HEK293 (cell line): Measurements from ENCODE around the gene TNFRSF11A.

ENCODE experiments used
- CTCF ChIA-PET: fragments of 350-600 bp; formaldehyde crosslinking; extraction: SDS; loops from one replicate; lab custom pipeline; 2021; ENCODE audit warnings: antibody characterized with exemption; lab: Yijun Ruan, JAX
- POLR2A ChIA-PET: fragments of 300-600 bp; formaldehyde crosslinking; extraction: SDS; loops from one replicate; lab custom pipeline; 2020; ENCODE audit warnings: antibody characterized with exemption, inconsistent platforms; lab: Yijun Ruan, JAX
- H3K27ac ChIP-seq: fragments of 200-500 bp; sonication (Bioruptor generic); 2 replicates; pipeline ENCODE4 v1.5.1; 2014; ENCODE audit warnings: low read depth, low read length, control low read depth, inconsistent platforms; ENCODE audit errors: extremely low read depth
- H3K36me3 ChIP-seq, 2 experiments: fragments of 200-500 bp in 1 of 2; sonication (Bioruptor generic) in 1 of 2; 1 replicate in 1 of 2; 2 replicates in 1 of 2; pipeline ENCODE4 v1.5.1; 2014 to 2017; ENCODE audit warnings: inconsistent platforms in 2 of 2, low read length in 2 of 2; ENCODE audit not compliant: control insufficient read depth in 2 of 2, insufficient read depth in 1 of 2
- H3K4me1 ChIP-seq: fragments of 200-500 bp; sonication (Bioruptor generic); 2 replicates; pipeline ENCODE4 v1.5.1; 2014; ENCODE audit warnings: mild to moderate bottlenecking, low read length, inconsistent platforms; ENCODE audit not compliant: control insufficient read depth, insufficient read depth
- H3K4me3 ChIP-seq: 2 replicates; pipeline ENCODE4 v1.5.1; 2011; ENCODE audit warnings: low read depth, mild to moderate bottlenecking, control low read depth, low read length, moderate library complexity
- H3K9me3 ChIP-seq: fragments of 200-500 bp; sonication (Bioruptor generic); 2 replicates; pipeline ENCODE4 v1.5.1; 2014; ENCODE audit warnings: low read depth, low read length, inconsistent platforms; ENCODE audit not compliant: control insufficient read depth, insufficient read depth
- RBAK ChIP-seq: fragments of 450-650 bp; formaldehyde crosslinking; IDR thresholded peaks from 2 replicates; pipeline ENCODE4 v1.5.1; 2016; ENCODE audit warnings: missing biosample characterization, missing genetic modification characterization
- SCRT2 ChIP-seq: fragments of 450-650 bp; formaldehyde crosslinking; IDR thresholded peaks from 2 replicates; pipeline ENCODE4 v1.5.1; 2016; ENCODE audit warnings: missing biosample characterization, missing genetic modification characterization
- SETDB1 ChIP-seq: IDR thresholded peaks from one replicate; pipeline ENCODE4 v1.6.1; 2017; ENCODE audit warnings: mild to moderate bottlenecking, low read length, moderate library complexity, mixed read lengths; ENCODE audit not compliant: insufficient read length
- SP7 ChIP-seq: fragments of 450-650 bp; formaldehyde crosslinking; IDR thresholded peaks from 2 replicates; pipeline ENCODE4 v1.5.1; 2016; ENCODE audit warnings: missing biosample characterization, missing genetic modification characterization
- TRIM28 ChIP-seq: IDR thresholded peaks from 2 replicates; pipeline ENCODE4 v1.6.1; 2011; ENCODE audit warnings: low read length, control low read depth, borderline replicate concordance
- ZBTB1 ChIP-seq: fragments of 450-650 bp; formaldehyde crosslinking; IDR thresholded peaks from 2 replicates; pipeline ENCODE4 v1.5.1; 2016; ENCODE audit warnings: missing biosample characterization, missing genetic modification characterization
- ZIC2 ChIP-seq: fragments of 450-650 bp; formaldehyde crosslinking; IDR thresholded peaks from 2 replicates; pipeline ENCODE4 v1.5.1; 2016; ENCODE audit warnings: missing biosample characterization, missing genetic modification characterization
- ZNF157 ChIP-seq: fragments of 450-650 bp; formaldehyde crosslinking; IDR thresholded peaks from 2 replicates; pipeline ENCODE4 v1.5.1; 2016; ENCODE audit warnings: missing biosample characterization, missing genetic modification characterization
- ZNF211 ChIP-seq: fragments of 450-650 bp; formaldehyde crosslinking; IDR thresholded peaks from 2 replicates; pipeline ENCODE4 v1.5.1; 2016; ENCODE audit warnings: low read depth, missing biosample characterization, missing genetic modification characterization
- ZNF214 ChIP-seq: fragments of 450-650 bp; formaldehyde crosslinking; IDR thresholded peaks from 2 replicates; pipeline ENCODE4 v1.5.1; 2017; ENCODE audit warnings: missing biosample characterization, mild to moderate bottlenecking, missing genetic modification characterization, borderline replicate concordance
- ZNF221 ChIP-seq: fragments of 450-650 bp; formaldehyde crosslinking; IDR thresholded peaks from 2 replicates; pipeline ENCODE4 v1.5.1; 2017; ENCODE audit warnings: missing biosample characterization, missing genetic modification characterization, borderline replicate concordance
- ZNF280D ChIP-seq: fragments of 450-650 bp; formaldehyde crosslinking; IDR thresholded peaks from 2 replicates; pipeline ENCODE4 v1.5.1; 2016; ENCODE audit warnings: missing biosample characterization, missing genetic modification characterization
- ZNF324 ChIP-seq: fragments of 450-650 bp; formaldehyde crosslinking; IDR thresholded peaks from 2 replicates; pipeline ENCODE4 v1.5.1; 2016; ENCODE audit warnings: missing biosample characterization, missing genetic modification characterization
- ZNF394 ChIP-seq: fragments of 450-650 bp; formaldehyde crosslinking; IDR thresholded peaks from 2 replicates; pipeline ENCODE4 v1.5.1; 2016; ENCODE audit warnings: missing biosample characterization, missing genetic modification characterization, mild to moderate bottlenecking, moderate library complexity, borderline replicate concordance
- ZNF416 ChIP-seq: fragments of 450-650 bp; formaldehyde crosslinking; IDR thresholded peaks from 2 replicates; pipeline ENCODE4 v1.5.1; 2016; ENCODE audit warnings: missing biosample characterization, missing genetic modification characterization
- ZNF501 ChIP-seq: fragments of 450-650 bp; formaldehyde crosslinking; IDR thresholded peaks from 2 replicates; pipeline ENCODE4 v1.5.1; 2016; ENCODE audit warnings: missing biosample characterization, missing genetic modification characterization
- ZNF518A ChIP-seq: fragments of 450-650 bp; formaldehyde crosslinking; conservative IDR thresholded peaks from 2 replicates; pipeline ENCODE4 v1.5.1; 2016; ENCODE audit warnings: low read depth, missing biosample characterization, missing genetic modification characterization
- ZNF544 ChIP-seq: fragments of 450-650 bp; formaldehyde crosslinking; IDR thresholded peaks from 2 replicates; pipeline ENCODE4 v1.5.0; 2017; ENCODE audit warnings: missing biosample characterization, missing genetic modification characterization
- ZNF561 ChIP-seq: fragments of 450-650 bp; IDR thresholded peaks from 2 replicates; pipeline ENCODE4 v1.5.1; 2018; ENCODE audit warnings: missing biosample characterization, missing genetic modification characterization, borderline replicate concordance
- ZNF626 ChIP-seq: fragments of 450-650 bp; sonication (Bioruptor Pico); formaldehyde crosslinking; IDR thresholded peaks from 2 replicates; pipeline ENCODE4 v1.5.1; 2018; ENCODE audit warnings: missing biosample characterization, missing genetic modification characterization, inconsistent platforms
- ZNF629 ChIP-seq: fragments of 450-650 bp; formaldehyde crosslinking; IDR thresholded peaks from 2 replicates; pipeline ENCODE4 v1.5.1; 2017; ENCODE audit warnings: missing biosample characterization, missing genetic modification characterization
- ZNF664 ChIP-seq: fragments of 450-650 bp; formaldehyde crosslinking; IDR thresholded peaks from 2 replicates; pipeline ENCODE4 v1.5.1; 2016; ENCODE audit warnings: missing biosample characterization, missing genetic modification characterization
- ZNF701 ChIP-seq: fragments of 450-650 bp; formaldehyde crosslinking; IDR thresholded peaks from 2 replicates; pipeline ENCODE4 v1.5.1; 2016; ENCODE audit warnings: missing biosample characterization, missing genetic modification characterization
- ZNF707 ChIP-seq: fragments of 450-650 bp; formaldehyde crosslinking; IDR thresholded peaks from 2 replicates; pipeline ENCODE4 v1.5.1; 2016; ENCODE audit warnings: missing biosample characterization, missing genetic modification characterization
- ZNF777 ChIP-seq: fragments of 450-650 bp; formaldehyde crosslinking; IDR thresholded peaks from 2 replicates; pipeline ENCODE4 v1.5.1; 2017; ENCODE audit warnings: missing biosample characterization, missing genetic modification characterization, borderline replicate concordance

Gene TNFRSF11A

GRCh38 chr18:62403120-62403519, 78.0 kb downstream of the TNFRSF11A start:
- ChIA-PET CTCF (interaction anchor here (0.7 to 1.8 kb wide), 2 partner anchors 23 to 108 kb away, joined by 3 to 5 read pairs; no protein-coding TSS in a partner anchor), POLR2A (no interaction called here)
- Histone ChIP-seq H3K4me1 (0 out of 2 replicates have a peak, but pooled peaks cover 3% of the 10 kb centered on the region), H3K27ac (no peak overlapping the region), H3K4me3 (no peak overlapping the region), H3K36me3 (no peaks in the 10 kb centered on the region), H3K9me3 (no peaks in the 10 kb centered on the region)
- no peak for TF ChIP-seq ZNF664 (tag by site-specific recombination)
- no peak for TF ChIP-seq SP7
- TF ChIP-seq ZNF214 (tag by site-specific recombination), result no peak
- no peak for TF ChIP-seq ZNF626 (tag by site-specific recombination)
- TF ChIP-seq TRIM28, result no peak
- TF ChIP-seq SCRT2, result no peak
- no peak for TF ChIP-seq ZNF707 (tag by site-specific recombination)
- TF ChIP-seq ZNF394, result no peak
- no peak for TF ChIP-seq ZNF211 (tag by site-specific recombination)
- no peak for TF ChIP-seq ZNF221 (tag by site-specific recombination)
- TF ChIP-seq ZNF324 (tag by site-specific recombination), result no peak
- TF ChIP-seq RBAK (tag by site-specific recombination), result no peak

- ChIA-PET POLR2A (no interaction called here), CTCF (interaction anchor here (0.6 kb wide), 2 partner anchors 22 to 610 kb away, joined by 3 to 4 read pairs; no protein-coding TSS in a partner anchor)
- Histone ChIP-seq H3K4me3 (no peak overlapping the region), H3K27ac (no peak overlapping the region), H3K4me1 (0 out of 2 replicates have a peak, but pooled peaks cover 2% of the 10 kb centered on the region), H3K36me3 (no peaks in the 10 kb centered on the region), H3K9me3 (no peaks in the 10 kb centered on the region)
- no peak for TF ChIP-seq SETDB1
- TF ChIP-seq ZNF561 (tag by site-specific recombination), result no peak
- TF ChIP-seq ZNF280D, result no peak
- TF ChIP-seq ZNF544 (tag by site-specific recombination), result no peak
- TF ChIP-seq ZNF777 (tag by site-specific recombination), result no peak
Observed at GRCh38 chr18:62404881-62405280, 79.8 kb downstream of the TNFRSF11A start.

- no peaks in the 10 kb centered on the region for H3K9me3 ChIP-seq
- H3K4me3 ChIP-seq, result no peak overlapping the region
- H3K27ac ChIP-seq, result no peak overlapping the region
- H3K36me3 ChIP-seq, result no peaks in the 10 kb centered on the region
- ChIA-PET POLR2A (no interaction called here), CTCF (interaction anchor here (0.6 to 1.6 kb wide), 3 partner anchors 10 to 434 kb away, joined by 3 to 4 read pairs (median 3); no protein-coding TSS in a partner anchor)
- no peaks in the 10 kb centered on the region for H3K4me1 ChIP-seq
- TF ChIP-seq ZIC2, result no peak
- no peak for TF ChIP-seq ZNF701 (tag by site-specific recombination)
- no peak for TF ChIP-seq ZNF416
- no peak for TF ChIP-seq ZBTB1 (tag by site-specific recombination)
- no peak for TF ChIP-seq ZNF518A
- no peak for TF ChIP-seq ZNF707 (tag by site-specific recombination)
- TF ChIP-seq ZNF157 (tag by site-specific recombination), result no peak
- TF ChIP-seq ZNF501, result no peak
- no peak for TF ChIP-seq ZNF629 (tag by site-specific recombination)
Observed at GRCh38 chr18:62407660-62408059, 82.5 kb downstream of the TNFRSF11A start.
